Testis (tissue), 2 donors: ENCODE measurements around the gene TGFB1I1.

ENCODE experiments used
- CTCF ChIP-seq, 3 experiments: fragments of 450-650 bp in 2 of 3; fragments of 200-600 bp in 1 of 3; sonication (generic) in 1 of 3; IDR thresholded peaks; one replicate each; pipeline ENCODE4 v1.5.1; 2016 to 2019; ENCODE audit warnings: antibody characterized with exemption in 3 of 3, mild to moderate bottlenecking in 2 of 3, moderate library complexity in 1 of 3
- POLR2A ChIP-seq: fragments of 450-650 bp; IDR thresholded peaks from one replicate; pipeline ENCODE4 v1.6.1; 2017; ENCODE audit warnings: antibody characterized with exemption, mild to moderate bottlenecking, moderate library complexity

- TF ChIP-seq CTCF (IDR thresholded peaks at IDR 0.05) (peak; percentile 33 to 52 (median 43)), POLR2A (peak; percentile 22)
Observed at GRCh38 chr16:31458844-31459686, 12.9 kb upstream of the TGFB1I1 start, which contains the start of gene ARMC5.
